ENCODE results near the gene SCAMP1.

Gene SCAMP1

GRCh38 chr5:78492224-78492623 is 131.8 kb downstream of the SCAMP1 start:
- Histone ChIP-seq H3K27me3 (ENCODE audit: low read length) (no peaks in the 10 kb centered on the region), H3K9me3 (ENCODE audit: insufficient read depth, low read length) (no peaks in the 10 kb centered on the region), H3K4me3 (ENCODE audit: insufficient read depth, low read length, poor library complexity, severe bottlenecking) (no peak overlapping the region), H3K79me2 (ENCODE audit: insufficient read depth, low read length) (peaks cover 57% of the 10 kb centered on the region), H4K20me1 (ENCODE audit: low read depth, low read length) (no peaks in the 10 kb centered on the region), H3K4me2 (ENCODE audit: low read depth, low read length, poor library complexity, severe bottlenecking) (no peak overlapping the region), H3K9me2 (replicated peaks; ENCODE audit: insufficient read depth, low read length) (no peaks in the 10 kb centered on the region), H2AFZ (ENCODE audit: low read depth, low read length, severe bottlenecking) (no peak overlapping the region), H3K27ac (ENCODE audit: low read depth, low read length) (no peak overlapping the region), H3F3A (ENCODE audit: insufficient read depth) (peaks cover 7% of the 10 kb centered on the region; the same call in 1 of the 2 replicates), H3K9ac (ENCODE audit: low read length) (no peak overlapping the region), H3K36me3 (ENCODE audit: low read length) (0 out of 2 replicates have a peak, but pooled peaks cover 2% of the 10 kb centered on the region)
- no peak for TF ChIP-seq EZH2phosphoT487 (conservative IDR thresholded peaks at IDR 0.05; ENCODE audit: low read length)
- no peak for TF ChIP-seq CTCF (IDR thresholded peaks at IDR 0.05; ENCODE audit: insufficient read depth, low read length, poor library complexity, severe bottlenecking)

DNA sequence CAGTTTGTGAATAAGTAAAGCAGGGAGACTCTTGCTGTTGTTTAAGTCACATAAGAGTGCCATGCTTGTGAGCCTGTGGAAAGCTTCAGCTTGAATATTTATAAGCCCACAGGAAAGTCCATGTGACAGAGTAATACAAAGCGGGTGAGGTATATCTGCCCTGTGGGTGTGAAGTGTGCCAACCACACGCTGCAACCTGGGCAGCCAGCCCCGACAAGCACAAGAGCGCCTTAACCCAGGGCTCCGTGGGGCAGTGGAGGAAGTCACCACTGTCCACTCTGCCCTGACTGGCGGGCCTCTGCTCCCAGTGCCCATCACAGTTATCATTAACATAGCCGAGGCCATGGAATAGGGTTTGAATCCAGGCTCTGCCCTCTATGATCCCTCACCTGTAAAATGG is 132.2 kb downstream of the SCAMP1 start:
- Histone ChIP-seq H3F3A (ENCODE audit: insufficient read depth) (peaks cover 3% of the 10 kb centered on the region; the same call in 1 of the 2 replicates), H3K9me3 (ENCODE audit: insufficient read depth, low read length) (no peaks in the 10 kb centered on the region), H3K36me3 (ENCODE audit: low read length) (0 out of 2 replicates have a peak, but pooled peaks cover 2% of the 10 kb centered on the region), H3K4me3 (ENCODE audit: insufficient read depth, low read length, poor library complexity, severe bottlenecking) (no peak overlapping the region), H3K9ac (ENCODE audit: low read length) (no peak overlapping the region), H3K79me2 (ENCODE audit: insufficient read depth, low read length) (peaks cover 61% of the 10 kb centered on the region), H4K20me1 (ENCODE audit: low read depth, low read length) (no peaks in the 10 kb centered on the region), H3K4me2 (ENCODE audit: low read depth, low read length, poor library complexity, severe bottlenecking) (no peak overlapping the region), H3K9me2 (replicated peaks; ENCODE audit: insufficient read depth, low read length) (no peaks in the 10 kb centered on the region), H3K27ac (ENCODE audit: low read depth, low read length) (no peak overlapping the region), H2AFZ (ENCODE audit: low read depth, low read length, severe bottlenecking) (no peak overlapping the region), H3K27me3 (ENCODE audit: low read length) (no peaks in the 10 kb centered on the region)
- TF ChIP-seq CTCF (IDR thresholded peaks at IDR 0.05; ENCODE audit: insufficient read depth, low read length, poor library complexity, severe bottlenecking) (no peak), EZH2phosphoT487 (conservative IDR thresholded peaks at IDR 0.05; ENCODE audit: low read length) (no peak)

DNA sequence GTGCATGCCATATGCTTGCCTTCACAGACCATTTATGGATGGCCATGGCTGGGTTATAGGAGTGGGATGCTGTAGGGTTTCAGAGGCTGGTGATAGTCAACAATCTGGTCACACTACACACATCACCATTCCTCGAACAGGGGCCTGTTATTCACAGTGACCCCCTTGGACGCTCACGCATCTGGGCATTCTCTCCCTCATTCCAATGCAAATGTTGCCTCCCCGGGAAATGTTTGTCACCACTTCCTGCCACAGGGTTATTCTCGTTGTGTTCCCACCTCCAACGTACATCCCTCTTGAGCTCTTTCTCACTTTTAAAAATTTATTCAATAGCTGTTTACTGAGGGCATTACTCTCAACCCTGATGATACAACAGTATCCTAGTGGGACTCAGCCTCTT is 135.4 kb downstream of the SCAMP1 start:
- Histone ChIP-seq H3K27me3 (ENCODE audit: low read length) (no peaks in the 10 kb centered on the region), H4K20me1 (ENCODE audit: low read depth, low read length) (no peaks in the 10 kb centered on the region), H3K9me3 (ENCODE audit: insufficient read depth, low read length) (no peaks in the 10 kb centered on the region), H3K9ac (ENCODE audit: low read length) (no peak overlapping the region), H3K9me2 (replicated peaks; ENCODE audit: insufficient read depth, low read length) (no peaks in the 10 kb centered on the region), H3K36me3 (ENCODE audit: low read length) (0 out of 2 replicates have a peak, but pooled peaks cover 2% of the 10 kb centered on the region), H3K27ac (ENCODE audit: low read depth, low read length) (no peak overlapping the region), H2AFZ (ENCODE audit: low read depth, low read length, severe bottlenecking) (no peak overlapping the region), H3K4me3 (ENCODE audit: insufficient read depth, low read length, poor library complexity, severe bottlenecking) (no peak overlapping the region), H3K4me2 (ENCODE audit: low read depth, low read length, poor library complexity, severe bottlenecking) (no peak overlapping the region), H3F3A (ENCODE audit: insufficient read depth) (no peaks in the 10 kb centered on the region; the same call in 1 of the 2 replicates), H3K79me2 (ENCODE audit: insufficient read depth, low read length) (peaks cover 86% of the 10 kb centered on the region)
- TF ChIP-seq CTCF (IDR thresholded peaks at IDR 0.05; ENCODE audit: insufficient read depth, low read length, poor library complexity, severe bottlenecking) (no peak), EZH2phosphoT487 (conservative IDR thresholded peaks at IDR 0.05; ENCODE audit: low read length) (no peak)
